Bronchial epithelial cell (primary cell): Measurements from ENCODE around the gene TBCD. TPM values are rescaled to one million over a fixed set of nuclear protein-coding genes. Genes with fewer than 3 reads are reported as not detected.

Experiments
- DNase-seq: peaks from one replicate; pipeline ENCODE4 v3.0.0-alpha.2; 2010; ENCODE audit warnings: low read depth
- FAIRE-seq: peaks from 2 replicates; lab custom pipeline; 2011; peaks lifted over from hg19 to GRCh38; lab: Jason Lieb, UNC
- H3K27me3 ChIP-seq: 2 replicates; pipeline ENCODE4 v1.5.1; 2011; ENCODE audit warnings: low read length; ENCODE audit not compliant: control insufficient read depth, insufficient read depth
- H3K36me3 ChIP-seq: 2 replicates; pipeline ENCODE4 v1.5.1; 2011; ENCODE audit warnings: low read length; ENCODE audit not compliant: control insufficient read depth, insufficient read depth
- H3K4me3 ChIP-seq: 2 replicates; pipeline ENCODE4 v1.5.1; 2011; ENCODE audit warnings: mild to moderate bottlenecking, low read depth, low read length, control low read depth
- CTCF ChIP-seq: IDR thresholded peaks from 2 replicates; pipeline ENCODE4 v1.5.1; 2011; ENCODE audit warnings: mild to moderate bottlenecking, moderate library complexity, low read length, control low read depth, inconsistent platforms; ENCODE audit not compliant: insufficient read depth, severe bottlenecking
- total RNA-seq: library from RNA; depleted of rRNA; stranded (reverse); fragments of >200 nt; gene quantifications from 2 replicates; pipeline ENCODE4 v1.2.1, GENCODE V29; 2014

The TBCD gene
- total RNA-seq, 1 donor from 2014 or later: 22.6 TPM

GRCh38 chr17:82745524-82745923 is 6.3 kb upstream of the TBCD start:
- Histone ChIP-seq H3K4me3 (no peak overlapping the region), H3K27me3 (no peaks in the 10 kb centered on the region), H3K36me3 (peaks cover 1% of the 10 kb centered on the region)
- no peak for FAIRE-seq
- DNase-seq: no peak
- TF ChIP-seq CTCF: no peak

GRCh38 chr17:82748756-82749155 is 3.1 kb upstream of the TBCD start:
- no peak for FAIRE-seq
- no peaks in the 10 kb centered on the region for H3K36me3 ChIP-seq

GRCh38 chr17:82750241-82750908 is 1.5 kb upstream of the TBCD start:
- TF ChIP-seq CTCF: no peak
- no peak overlapping the region for H3K4me3 ChIP-seq
- H3K27me3 ChIP-seq: no peaks in the 10 kb centered on the region
- no peaks in the 10 kb centered on the region for H3K36me3 ChIP-seq
- DNase-seq (no peak), FAIRE-seq (no peak)

More at GRCh38 chr17:82748756-82749155, 3.1 kb upstream of the TBCD start:
- Histone ChIP-seq H3K27me3 (no peaks in the 10 kb centered on the region), H3K4me3 (no peak overlapping the region)
- DNase-seq: no peak
- no peak for TF ChIP-seq CTCF

GRCh38 chr17:82751171-82751570 is 694 bp upstream of the TBCD start:
- H3K36me3 ChIP-seq: peaks cover under 1% of the 10 kb centered on the region
- FAIRE-seq (no peak), DNase-seq (no peak)
- H3K27me3 ChIP-seq: no peaks in the 10 kb centered on the region
- TF ChIP-seq CTCF: no peak
- H3K4me3 ChIP-seq: peak overlapping the region; percentile 80

GRCh38 chr17:82752371-82753200 is 721 bp downstream of the TBCD start:
- no peak for TF ChIP-seq CTCF
- peaks cover 5% of the 10 kb centered on the region for H3K36me3 ChIP-seq
- peak overlapping the region; percentile 80 for H3K4me3 ChIP-seq
- FAIRE-seq: no peak
- H3K27me3 ChIP-seq: no peaks in the 10 kb centered on the region
- no peak for DNase-seq
